Activated CD4-positive, alpha-beta T cell treated with anti-CD3 and anti-CD28 coated beads for 36 hours (primary cell): Measurements from ENCODE around the gene GCN1. TPM values are rescaled to one million over a fixed set of nuclear protein-coding genes. Genes with fewer than 3 reads are reported as not detected.

Experiments
- ATAC-seq: fragments of 200-7000 bp; cut with Tn5 transposase; one replicate; pipeline ENCODE4 v1.10.0; 2021; ENCODE audit warnings: mild to moderate bottlenecking, moderate library complexity
- CTCF ChIA-PET: fragments of 350-600 bp; sonication (Branson Sonifier 250); formaldehyde crosslinking; loops from one replicate; lab custom pipeline; 2021; ENCODE audit warnings: antibody characterized with exemption; lab: Charles Lee
- POLR2A ChIA-PET: fragments of 350-600 bp; sonication (Branson Sonifier 250); formaldehyde crosslinking; loops from one replicate; lab custom pipeline; 2021; ENCODE audit warnings: antibody characterized with exemption, inconsistent platforms; lab: Charles Lee
- DNase-seq: peaks from one replicate; pipeline ENCODE4 v3.0.0-alpha.2; 2020
- H3K27ac Mint-ChIP-seq: one replicate; pipeline ENCODE4 v1.8.0; 2021; ENCODE audit warnings: mixed read lengths
- H3K27me3 Mint-ChIP-seq: one replicate; pipeline ENCODE4 v1.8.0; 2021; ENCODE audit warnings: mixed read lengths
- H3K36me3 Mint-ChIP-seq: one replicate; pipeline ENCODE4 v1.8.0; 2021; ENCODE audit warnings: low read depth, mixed read lengths
- H3K4me1 Mint-ChIP-seq: one replicate; pipeline ENCODE4 v1.8.0; 2021; ENCODE audit warnings: mixed read lengths
- H3K4me3 Mint-ChIP-seq: one replicate; pipeline ENCODE4 v1.8.0; 2021; ENCODE audit warnings: mild to moderate bottlenecking, moderate library complexity, mixed read lengths
- H3K9me3 Mint-ChIP-seq: one replicate; pipeline ENCODE4 v1.8.0; 2021; ENCODE audit warnings: low read depth, mixed read lengths
- intact Hi-C, 2 experiments: fragments of 100-400 bp; cut with DNase I in 1 of 2; cut with micrococcal nuclease in 1 of 2; formaldehyde crosslinking; loops; one replicate each; pipeline versions ENCODE4 v1.14.2 to v1.15.1; 2022 to 2024; cut with DNase I, micrococcal nuclease
- total RNA-seq, 2 experiments: library from RNA; stranded (reverse); gene quantifications; one replicate each; pipeline ENCODE4 v1.2.3, GENCODE V29; 2021

Gene GCN1
- total RNA-seq, 2 experiments from 2014 or later = 125 to 139 TPM

DNA sequence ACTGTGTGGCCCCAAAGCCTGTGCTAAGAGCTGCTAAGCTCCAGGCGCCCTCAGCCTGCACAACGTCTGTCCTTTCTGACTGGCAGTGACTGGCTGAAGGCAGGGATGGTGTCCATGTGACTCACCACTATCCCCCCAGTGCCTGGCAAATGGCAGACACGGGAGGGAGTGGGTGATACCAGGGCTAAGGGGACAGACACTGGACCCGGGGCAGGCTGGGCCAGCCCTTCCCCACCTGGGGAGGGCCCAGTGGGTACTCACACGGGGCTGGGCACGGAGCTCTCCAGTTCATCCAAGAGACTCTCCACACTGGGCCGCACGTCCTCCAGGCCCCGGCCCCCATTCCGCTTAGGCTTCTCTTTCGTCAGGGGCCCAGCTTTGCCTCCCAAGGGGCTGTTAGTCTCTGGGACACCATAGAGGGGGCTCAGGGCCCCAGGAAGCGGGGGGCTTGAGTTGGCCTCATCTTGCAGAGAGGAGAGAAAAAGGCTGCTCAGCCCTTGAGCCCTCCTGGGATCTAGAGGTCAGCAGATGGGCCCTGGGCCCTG is 27.8 kb upstream of the GCN1 start:
- intact Hi-C loops = loop anchor here in 1 of 2 experiments (10.0 kb wide), 1 partner anchor 212 kb away; the partner anchor contains the start of gene COX6A1
- ChIA-PET POLR2A (interaction anchor here (0.8 to 11.7 kb wide), 2 partner anchors 21 to 69 kb away, joined by 3 to 275 read pairs; partner anchors contain the start of genes RNU4-1 and RNU4-2), CTCF (interaction anchor here (0.6 to 1.4 kb wide), 4 partner anchors 44 to 182 kb away, joined by 3 read pairs; no protein-coding TSS in a partner anchor)
- no peak overlapping the region for H3K4me3 Mint-ChIP-seq
- no peak for ATAC-seq
- no peaks in the 10 kb centered on the region for H3K9me3 Mint-ChIP-seq
- H3K4me1 Mint-ChIP-seq = peaks cover 25% of the 10 kb centered on the region
- no peaks in the 10 kb centered on the region for H3K27me3 Mint-ChIP-seq
- DNase-seq = no peak
- no peak overlapping the region for H3K27ac Mint-ChIP-seq
- H3K36me3 Mint-ChIP-seq = peaks cover 29% of the 10 kb centered on the region

DNA sequence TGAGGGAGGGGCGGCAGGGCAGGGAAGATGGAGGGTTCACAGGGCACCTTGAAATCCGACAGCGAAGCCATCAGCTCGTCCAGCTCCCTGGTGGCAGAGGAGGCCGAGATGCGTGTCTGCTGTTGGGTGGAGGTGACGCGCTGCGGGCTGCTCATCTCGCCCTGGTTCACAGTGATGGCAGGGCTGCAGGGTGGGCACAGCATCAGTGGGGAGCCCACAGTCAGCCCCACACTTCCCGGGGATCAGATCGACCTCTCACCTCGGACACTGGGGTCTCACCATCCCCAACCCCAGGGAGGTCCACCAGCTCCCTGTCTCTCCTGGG is 27.0 kb upstream of the GCN1 start:
- ChIA-PET POLR2A (interaction anchor here (0.8 to 11.7 kb wide), 2 partner anchors 20 to 70 kb away, joined by 3 to 275 read pairs; partner anchors contain the start of genes RNU4-1 and RNU4-2), CTCF (interaction anchor here (0.9 to 1.4 kb wide), 2 partner anchors 27 to 45 kb away, joined by 3 to 4 read pairs; no protein-coding TSS in a partner anchor)
- intact Hi-C loops = loop anchor here in 1 of 2 experiments (10.0 kb wide), 1 partner anchor 213 kb away; the partner anchor contains the start of gene COX6A1
- Mint-ChIP-seq H3K36me3 (peaks cover 29% of the 10 kb centered on the region), H3K27ac (no peak overlapping the region), H3K27me3 (no peaks in the 10 kb centered on the region), H3K4me3 (no peak overlapping the region), H3K9me3 (no peaks in the 10 kb centered on the region), H3K4me1 (peaks cover 21% of the 10 kb centered on the region)
- DNase-seq (no peak), ATAC-seq (no peak)

DNA sequence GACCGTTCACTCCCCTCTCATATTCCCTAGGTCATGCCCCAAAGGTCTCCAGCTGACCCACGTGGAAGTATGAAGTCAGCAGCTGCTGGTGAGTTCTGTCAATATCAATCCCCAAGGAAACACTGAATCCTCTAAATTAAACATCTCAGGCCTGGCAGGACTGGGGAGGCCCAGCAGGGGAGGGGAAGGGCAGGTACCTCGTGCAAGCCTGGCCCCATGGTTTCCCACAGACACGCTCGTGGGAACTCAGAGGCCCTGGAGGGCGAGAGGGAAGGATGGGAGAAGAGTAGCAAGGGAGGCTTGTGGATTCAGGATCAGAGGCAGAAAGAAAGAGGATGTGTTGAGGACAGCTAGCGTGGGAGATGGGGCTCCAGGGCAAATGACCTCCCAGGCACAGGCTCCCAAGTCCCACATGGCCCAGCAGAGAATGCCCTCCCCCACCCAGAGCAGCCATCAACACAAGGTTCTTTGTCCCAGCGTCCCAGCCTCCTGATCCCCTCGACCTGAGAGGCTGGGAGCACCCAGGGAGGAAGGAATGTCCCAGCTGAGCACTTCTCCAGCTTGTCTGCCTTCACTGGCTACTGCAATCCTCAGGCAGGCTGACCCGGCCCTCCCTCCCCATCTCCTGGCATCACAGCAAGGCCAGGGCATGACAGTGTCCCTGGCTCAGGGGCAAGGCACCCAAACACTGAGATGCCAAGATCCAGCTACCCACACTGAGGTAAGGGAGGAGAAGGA is 26.5 kb upstream of the GCN1 start:
- no peak overlapping the region for H3K27ac Mint-ChIP-seq
- H3K4me3 Mint-ChIP-seq = no peak overlapping the region
- H3K4me1 Mint-ChIP-seq = peaks cover 16% of the 10 kb centered on the region
- no peaks in the 10 kb centered on the region for H3K9me3 Mint-ChIP-seq
- ChIA-PET CTCF (interaction anchor here (0.9 to 1.4 kb wide), 2 partner anchors 27 to 46 kb away, joined by 3 to 4 read pairs; no protein-coding TSS in a partner anchor), POLR2A (interaction anchor here (1.6 to 1.7 kb wide), 2 partner anchors 19 to 70 kb away, joined by 7 to 10 read pairs; partner anchors contain the start of genes RNU4-2 and RPLP0)
- H3K36me3 Mint-ChIP-seq = peaks cover 26% of the 10 kb centered on the region
- ATAC-seq = no peak
- no peaks in the 10 kb centered on the region for H3K27me3 Mint-ChIP-seq
- no peak for DNase-seq
- intact Hi-C loops = loop anchor here in 1 of 2 experiments (10.0 kb wide), 1 partner anchor 214 kb away; the partner anchor contains the start of gene COX6A1

DNA sequence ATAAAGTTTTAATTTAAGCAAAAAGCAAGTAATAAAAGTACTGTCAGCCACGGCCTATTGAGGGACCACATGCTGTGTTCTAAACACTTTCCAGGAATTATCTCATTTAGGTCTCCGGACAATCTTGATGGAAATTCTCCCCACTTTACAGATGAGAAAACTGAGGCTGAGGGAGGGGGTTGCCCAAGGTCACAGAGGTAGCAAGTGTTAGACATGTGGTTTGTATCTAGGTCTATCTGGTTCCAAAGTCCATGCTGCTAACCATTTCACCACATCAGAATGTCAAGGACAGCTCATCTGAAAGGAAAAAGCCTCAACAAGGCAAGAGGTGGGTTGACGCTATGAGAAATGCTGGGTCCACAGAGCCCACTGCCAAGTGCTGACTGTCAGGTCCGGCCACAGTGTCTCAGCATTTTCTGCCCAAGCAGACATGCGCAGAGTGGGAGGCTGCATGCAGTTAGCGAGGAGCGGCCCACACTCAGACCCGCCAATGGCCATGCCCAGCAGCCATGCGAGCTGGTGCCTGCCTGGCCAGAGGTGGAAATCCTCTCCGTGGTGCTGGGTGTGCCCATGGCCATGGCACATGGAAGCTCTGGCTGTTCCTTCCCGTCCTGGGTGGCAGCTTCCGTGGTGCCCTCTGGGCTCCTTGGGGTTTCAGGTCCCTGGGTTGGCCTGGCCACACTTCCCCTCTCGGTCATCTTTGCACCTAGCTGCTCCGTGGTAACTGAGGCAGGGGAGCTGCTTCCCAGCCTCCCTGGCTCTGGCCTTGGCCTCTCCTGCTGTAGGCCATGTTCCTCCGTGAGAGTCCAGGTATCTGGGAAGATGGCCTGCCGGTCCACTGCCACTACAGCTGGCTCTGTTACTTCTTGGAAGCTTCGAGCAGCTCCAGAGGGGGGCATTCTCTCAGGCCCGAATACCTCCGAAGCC is 24.4 kb upstream of the GCN1 start:
- H3K4me1 Mint-ChIP-seq = no peaks in the 10 kb centered on the region
- POLR2A ChIA-PET = interaction anchor here (0.9 to 1.7 kb wide), 3 partner anchors 15 to 74 kb away, joined by 4 to 7 read pairs (median 4); partner anchors contain the start of genes RNU4-1 and RNU4-2
- ATAC-seq (no peak), DNase-seq (no peak)
- CTCF ChIA-PET = interaction anchor here (0.7 to 4.8 kb wide), 3 partner anchors 9 to 390 kb away, joined by 3 to 25 read pairs (median 10); partner anchors contain the start of gene RPLP0
- peaks cover 25% of the 10 kb centered on the region for H3K36me3 Mint-ChIP-seq
- H3K27me3 Mint-ChIP-seq = no peaks in the 10 kb centered on the region
- no peaks in the 10 kb centered on the region for H3K9me3 Mint-ChIP-seq
- H3K27ac Mint-ChIP-seq = no peak overlapping the region
- intact Hi-C loops = no loop called here
- H3K4me3 Mint-ChIP-seq = no peak overlapping the region

DNA sequence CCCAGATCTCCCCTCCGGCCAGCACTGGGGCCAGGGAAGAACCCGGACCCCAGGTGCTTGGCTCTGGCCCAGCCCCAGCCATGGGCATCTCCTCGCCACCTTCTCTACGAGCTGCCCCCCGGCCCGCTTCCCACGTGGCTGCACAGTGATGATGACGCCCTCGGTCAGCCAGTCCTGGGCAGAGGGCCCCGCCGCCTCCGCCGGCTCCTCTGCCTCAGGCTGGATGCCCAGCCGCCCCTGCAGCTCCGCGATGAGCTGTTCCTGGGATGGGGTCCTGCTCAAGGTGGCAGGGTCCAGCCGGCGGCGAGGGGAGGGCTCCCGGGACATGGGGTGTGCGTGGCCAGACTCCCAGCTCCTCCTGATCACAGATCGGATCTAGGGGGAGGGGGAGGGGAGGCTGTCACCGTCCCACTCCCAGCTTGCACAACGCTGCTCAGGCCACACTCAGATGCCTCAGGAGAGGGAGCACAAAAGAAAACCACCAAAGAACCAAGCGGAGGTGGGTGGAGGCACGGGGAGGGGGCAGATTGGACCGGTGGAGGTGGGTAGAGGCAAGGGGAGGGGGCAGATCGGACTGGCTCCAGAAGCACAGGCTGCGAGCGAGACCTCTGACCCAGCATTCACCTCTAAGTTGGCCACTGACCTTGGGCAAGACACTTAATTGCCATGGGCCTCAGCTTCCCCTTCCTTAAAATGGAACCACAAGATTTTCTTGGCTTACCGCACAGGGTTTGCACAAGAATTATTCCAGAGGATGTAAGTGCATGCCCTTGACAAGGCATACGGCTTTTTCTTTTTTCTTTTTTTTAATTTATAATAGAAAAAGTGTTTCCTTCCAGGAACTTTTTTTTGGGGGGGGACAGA is 22.5 kb upstream of the GCN1 start:
- H3K27me3 Mint-ChIP-seq = no peaks in the 10 kb centered on the region
- no peak overlapping the region for H3K27ac Mint-ChIP-seq
- H3K9me3 Mint-ChIP-seq = no peaks in the 10 kb centered on the region
- intact Hi-C loops = no loop called here
- no peak overlapping the region for H3K4me3 Mint-ChIP-seq
- peaks cover 19% of the 10 kb centered on the region for H3K36me3 Mint-ChIP-seq
- CTCF ChIA-PET = interaction anchor here (0.9 to 4.8 kb wide), 2 partner anchors 11 to 14 kb away, joined by 3 to 25 read pairs; no protein-coding TSS in a partner anchor
- no peak for ATAC-seq
- no peak for DNase-seq
- POLR2A ChIA-PET = interaction anchor here (1.1 kb wide), 1 partner anchor 16 kb away, joined by 3 read pairs; the partner anchor contains the start of gene RPLP0
- H3K4me1 Mint-ChIP-seq = no peaks in the 10 kb centered on the region

DNA sequence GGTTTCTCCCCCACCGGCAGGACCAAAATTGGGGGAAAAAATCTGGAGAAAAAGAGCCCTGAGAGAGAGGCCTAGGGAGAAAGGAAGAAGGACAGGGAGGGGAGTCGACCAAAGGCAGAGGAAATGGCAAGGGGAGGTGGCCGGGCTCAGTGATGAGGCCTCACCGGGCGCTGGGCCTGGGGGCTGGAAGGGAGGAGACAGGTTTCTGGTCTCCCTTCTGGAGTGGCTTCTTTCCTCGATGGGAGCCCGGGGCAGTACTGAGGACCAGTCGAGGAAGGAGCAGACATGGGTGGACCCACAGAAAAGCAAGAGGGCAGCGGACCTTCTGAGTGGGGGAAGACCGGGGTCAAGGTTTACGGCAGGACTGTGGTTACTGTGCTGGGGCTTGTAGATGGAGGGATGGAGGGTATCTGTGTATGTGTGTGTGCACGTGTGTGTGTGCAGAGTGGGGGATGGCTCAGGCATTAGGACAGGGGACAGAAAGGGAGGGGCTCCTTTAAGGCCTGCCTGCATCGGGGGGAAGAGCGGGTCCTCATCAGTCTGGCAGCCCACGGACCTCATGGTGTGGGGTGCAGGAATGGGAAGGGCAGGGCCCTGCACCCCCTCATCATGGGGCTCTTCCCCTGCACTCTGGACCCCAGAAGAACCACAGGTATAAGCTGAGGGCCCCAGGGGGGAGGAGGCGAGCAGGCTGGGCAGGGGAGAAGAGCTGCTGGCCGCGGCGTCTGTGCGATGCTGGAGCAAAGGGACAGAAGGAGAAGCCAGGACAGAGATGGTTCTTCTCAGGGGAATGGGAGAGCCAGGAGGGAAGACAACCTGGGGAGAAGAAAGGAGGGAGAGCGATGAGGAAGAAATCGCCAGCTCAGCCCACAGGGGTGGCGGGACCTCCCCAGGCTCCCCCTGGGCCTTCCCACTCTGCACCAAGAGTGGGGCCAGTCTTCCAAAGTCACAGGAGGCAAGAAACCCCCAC is 21.5 kb upstream of the GCN1 start:
- no peak overlapping the region for H3K4me3 Mint-ChIP-seq
- ATAC-seq = no peak
- DNase-seq = no peak
- H3K9me3 Mint-ChIP-seq = no peaks in the 10 kb centered on the region
- POLR2A ChIA-PET = no interaction called here
- CTCF ChIA-PET = interaction anchor here (4.8 kb wide), 1 partner anchor 12 kb away, joined by 25 read pairs; no protein-coding TSS in a partner anchor
- intact Hi-C loops = no loop called here
- peaks cover 19% of the 10 kb centered on the region for H3K36me3 Mint-ChIP-seq
- H3K4me1 Mint-ChIP-seq = no peaks in the 10 kb centered on the region
- H3K27ac Mint-ChIP-seq = peak overlapping the region; percentile 65
- H3K27me3 Mint-ChIP-seq = no peaks in the 10 kb centered on the region

DNA sequence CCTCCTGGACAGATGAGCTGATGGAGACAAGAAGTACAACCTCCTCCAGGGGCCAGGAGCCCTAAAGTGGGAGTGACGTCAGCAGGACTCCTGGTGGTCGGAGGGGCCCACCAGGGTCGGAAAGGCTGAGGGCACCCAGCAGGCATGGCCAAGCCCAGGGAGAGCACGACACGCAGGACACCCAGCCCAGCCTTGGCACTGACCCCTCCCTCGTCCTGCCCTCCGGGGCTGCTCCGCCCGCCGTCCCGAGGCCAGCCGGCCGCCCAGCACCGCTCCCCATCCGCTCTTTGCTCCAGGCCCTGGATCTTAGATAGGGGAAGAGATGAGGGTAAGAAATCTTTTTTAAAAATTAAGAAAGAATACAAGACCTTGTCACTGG is 20.8 kb upstream of the GCN1 start:
- H3K27me3 Mint-ChIP-seq = no peaks in the 10 kb centered on the region
- intact Hi-C loops = no loop called here
- POLR2A ChIA-PET = no interaction called here
- peaks cover 18% of the 10 kb centered on the region for H3K36me3 Mint-ChIP-seq
- CTCF ChIA-PET = no interaction called here
- no peak overlapping the region for H3K27ac Mint-ChIP-seq
- no peak for DNase-seq
- H3K4me1 Mint-ChIP-seq = no peaks in the 10 kb centered on the region
- no peaks in the 10 kb centered on the region for H3K9me3 Mint-ChIP-seq
- no peak for ATAC-seq
- no peak overlapping the region for H3K4me3 Mint-ChIP-seq

DNA sequence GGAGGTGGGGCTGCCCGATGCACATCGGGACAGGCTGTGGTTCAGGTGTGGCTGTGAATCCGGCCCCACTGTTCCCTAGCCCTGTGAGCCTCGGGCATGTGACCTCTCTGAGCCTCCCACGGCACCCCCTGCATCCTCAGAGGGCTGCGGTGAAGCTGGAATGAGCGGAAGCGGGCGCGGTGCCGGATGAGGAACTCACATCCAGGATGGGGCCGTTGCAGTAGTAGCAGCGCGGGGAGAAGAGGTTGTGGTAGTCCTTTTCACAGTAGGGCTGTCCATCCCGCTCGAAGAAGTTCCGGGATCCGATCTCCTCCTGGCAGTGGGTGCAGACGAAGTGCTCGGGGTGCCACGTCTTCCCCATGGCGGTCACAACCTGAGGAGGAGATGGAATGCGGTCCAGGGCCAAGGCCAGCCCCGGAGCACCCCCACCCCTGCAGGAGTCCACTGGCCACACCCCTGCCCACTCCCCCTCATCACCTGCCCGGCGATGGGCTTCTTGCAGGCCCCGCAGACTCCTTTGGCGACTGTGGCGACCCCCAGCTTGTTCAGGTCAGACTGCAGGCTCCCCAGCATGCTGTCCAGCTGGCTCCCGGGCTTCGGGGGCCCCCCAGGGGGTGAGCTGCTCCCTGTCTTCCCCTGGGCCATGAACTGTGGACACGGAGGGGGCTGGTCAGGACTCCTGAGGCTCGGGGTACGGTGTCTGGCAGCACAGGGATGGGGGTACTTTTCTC is 20.3 kb upstream of the GCN1 start:
- intact Hi-C loops = no loop called here
- Mint-ChIP-seq H3K36me3 (peaks cover 14% of the 10 kb centered on the region), H3K9me3 (no peaks in the 10 kb centered on the region), H3K27me3 (no peaks in the 10 kb centered on the region), H3K4me3 (no peak overlapping the region), H3K4me1 (no peaks in the 10 kb centered on the region), H3K27ac (no peak overlapping the region)
- ChIA-PET CTCF (no interaction called here), POLR2A (interaction anchor here (1.4 kb wide), 1 partner anchor 14 kb away, joined by 3 read pairs; no protein-coding TSS in a partner anchor)
- DNase-seq (no peak), ATAC-seq (no peak)

DNA sequence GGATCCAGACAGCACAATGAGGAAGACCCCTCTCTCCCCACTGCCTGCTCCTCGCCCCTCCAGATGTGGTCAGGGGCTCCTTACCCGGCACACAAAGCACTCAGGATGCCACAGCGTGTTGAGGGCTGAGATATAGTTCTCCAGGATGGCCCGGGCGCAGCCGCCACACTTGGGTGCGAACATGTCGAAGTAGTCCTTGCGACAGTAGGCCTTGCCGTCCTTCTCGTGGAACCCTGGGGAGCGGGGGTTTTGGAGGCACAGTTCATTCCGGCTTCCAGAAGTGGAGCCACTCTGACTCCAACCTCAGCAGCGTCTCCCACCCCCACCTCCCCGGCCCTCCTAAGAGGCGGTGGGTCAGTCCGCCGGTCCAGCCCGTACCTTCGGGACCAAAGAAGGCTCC is 19.2 kb upstream of the GCN1 start:
- ChIA-PET CTCF (no interaction called here), POLR2A (interaction anchor here (1.4 kb wide), 1 partner anchor 12 kb away, joined by 3 read pairs; no protein-coding TSS in a partner anchor)
- intact Hi-C loops = no loop called here
- Mint-ChIP-seq H3K4me3 (no peak overlapping the region), H3K27ac (no peak overlapping the region), H3K4me1 (no peaks in the 10 kb centered on the region), H3K36me3 (peaks cover 14% of the 10 kb centered on the region), H3K27me3 (no peaks in the 10 kb centered on the region), H3K9me3 (no peaks in the 10 kb centered on the region)
- ATAC-seq (no peak), DNase-seq (no peak)
